ENCODE results near the gene SLCO2A1. TPM values are rescaled to one million over a fixed set of nuclear protein-coding genes. Genes with fewer than 3 reads are reported as not detected.

The SLCO2A1 gene
- total RNA-seq, 3 donors from 2014 or later = 34.3 to 72.2 (median 67.7) TPM

GRCh38 chr3:134030379-134031347 lies 938 bp upstream of the SLCO2A1 start:
- DNase-seq = no peak
- ATAC-seq = no peak
- no peak for TF ChIP-seq CTCF (IDR thresholded peaks at IDR 0.05)
- H3K9me3 ChIP-seq = no peaks in the 10 kb centered on the region
- no peaks in the 10 kb centered on the region for H3K4me1 ChIP-seq (ENCODE audit: low read depth)
- intact Hi-C loops (cut with DNase I, micrococcal nuclease) = no loop called here
- no peaks in the 10 kb centered on the region for H3K36me3 ChIP-seq (ENCODE audit: low read depth)
- no peak overlapping the region for H3K4me3 ChIP-seq

- peak in 2 of 3 donors; percentile 23 to 40 for DNase-seq
- no peak for TF ChIP-seq CTCF (IDR thresholded peaks at IDR 0.05)
- Histone ChIP-seq H3K9me3 (no peaks in the 10 kb centered on the region), H3K4me1 (ENCODE audit: low read depth) (no peaks in the 10 kb centered on the region), H3K4me3 (peak overlapping the region; percentile 19), H3K36me3 (ENCODE audit: low read depth) (no peaks in the 10 kb centered on the region)
- peak; percentile 74 for ATAC-seq
- intact Hi-C loops (cut with DNase I, micrococcal nuclease) = no loop called here
Measured at GRCh38 chr3:134029256-134029733, 430 bp downstream of the SLCO2A1 start.

GRCh38 chr3:134028486-134029255 lies 1.1 kb downstream of the SLCO2A1 start:
- Histone ChIP-seq H3K9me3 (no peaks in the 10 kb centered on the region), H3K36me3 (ENCODE audit: low read depth) (no peaks in the 10 kb centered on the region), H3K4me3 (peak overlapping the region; percentile 19), H3K4me1 (ENCODE audit: low read depth) (no peaks in the 10 kb centered on the region)
- peak; percentile 14 for ATAC-seq
- intact Hi-C loops (cut with DNase I, micrococcal nuclease) = no loop called here
- no peak for DNase-seq
- no peak for TF ChIP-seq CTCF (IDR thresholded peaks at IDR 0.05)

GRCh38 chr3:134027631-134028030 lies 2.1 kb downstream of the SLCO2A1 start:
- H3K36me3 ChIP-seq (ENCODE audit: low read depth) = no peaks in the 10 kb centered on the region
- no peak overlapping the region for H3K4me3 ChIP-seq

More at GRCh38 chr3:134027631-134028030, 2.1 kb downstream of the SLCO2A1 start:
- no peak for TF ChIP-seq CTCF (IDR thresholded peaks at IDR 0.05)
- Histone ChIP-seq H3K9me3 (no peaks in the 10 kb centered on the region), H3K4me1 (ENCODE audit: low read depth) (no peaks in the 10 kb centered on the region)
- intact Hi-C loops (cut with DNase I, micrococcal nuclease) = no loop called here
- ATAC-seq (no peak), DNase-seq (no peak)

All from mucosa of descending colon (tissue), 3 donors.